ENCODE data around the gene ELF2.
"Not testable (repeated sequence)": the region's sequence is repeated elsewhere in the genome, so short reads cannot be mapped to it uniquely, and the experiment has no call there.

The ELF2 gene

GRCh38 chr4:139200506-139200905, 23.5 kb upstream of the ELF2 start:
- TF ChIP-seq CTCF (IDR thresholded peaks at IDR 0.05; ENCODE audit: extremely low read depth, missing control alignments) = no peak

GRCh38 chr4:139200102-139200501, 23.1 kb upstream of the ELF2 start:
- no peak for DNase-seq (ENCODE audit: low spot score)
- no peak for TF ChIP-seq CTCF (IDR thresholded peaks at IDR 0.05; ENCODE audit: extremely low read depth, missing control alignments)

More at GRCh38 chr4:139200506-139200905, 23.5 kb upstream of the ELF2 start:
- DNase-seq (ENCODE audit: low spot score) = no peak

GRCh38 chr4:139197214-139197613, 20.2 kb upstream of the ELF2 start:
- DNase-seq (ENCODE audit: low spot score) = not testable (repeated sequence)

- no peak for DNase-seq (ENCODE audit: low spot score)
- no peak for TF ChIP-seq CTCF (IDR thresholded peaks at IDR 0.05; ENCODE audit: extremely low read depth, missing control alignments)
Observed at GRCh38 chr4:139196462-139196861, 19.4 kb upstream of the ELF2 start.

- no peak for DNase-seq (ENCODE audit: low spot score)
Observed at GRCh38 chr4:139191373-139191772, 14.4 kb upstream of the ELF2 start.

GRCh38 chr4:139189972-139190371, 13.0 kb upstream of the ELF2 start:
- TF ChIP-seq CTCF (IDR thresholded peaks at IDR 0.05; ENCODE audit: extremely low read depth, missing control alignments) = no peak
- DNase-seq (ENCODE audit: low spot score) = no peak

More at GRCh38 chr4:139191373-139191772, 14.4 kb upstream of the ELF2 start:
- TF ChIP-seq CTCF (IDR thresholded peaks at IDR 0.05; ENCODE audit: extremely low read depth, missing control alignments) = no peak

- no peak for TF ChIP-seq CTCF (IDR thresholded peaks at IDR 0.05; ENCODE audit: extremely low read depth, missing control alignments)
- no peak for DNase-seq (ENCODE audit: low spot score)
Observed at GRCh38 chr4:139189417-139189749, 12.4 kb upstream of the ELF2 start.

- no peak for TF ChIP-seq CTCF (IDR thresholded peaks at IDR 0.05; ENCODE audit: extremely low read depth, missing control alignments)
- DNase-seq (ENCODE audit: low spot score) = no peak
Observed at GRCh38 chr4:139188648-139189416, 11.8 kb upstream of the ELF2 start.
